AG09309 (cell line): Measurements from ENCODE around the gene MAN1B1.

ENCODE experiments used
- DNase-seq: peaks from one replicate; pipeline ENCODE4 v3.0.0-alpha.2; 2010; ENCODE audit warnings: low read depth
- H3K4me3 ChIP-seq: 2 replicates; pipeline ENCODE4 v1.5.1; 2011; ENCODE audit warnings: mild to moderate bottlenecking, low read depth, low read length, moderate library complexity; ENCODE audit not compliant: control insufficient read depth
- CTCF ChIP-seq: IDR thresholded peaks from 2 replicates; pipeline ENCODE4 v1.5.1; 2011; ENCODE audit warnings: mild to moderate bottlenecking, low read depth, low read length, inconsistent platforms; ENCODE audit not compliant: insufficient read depth, control insufficient read depth; ENCODE audit errors: missing control alignments

The MAN1B1 gene

GRCh38 chr9:137082222-137082924 is 4.4 kb upstream of the MAN1B1 start:
- TF ChIP-seq CTCF: no peak
- no peak overlapping the region for H3K4me3 ChIP-seq
- no peak for DNase-seq

- H3K4me3 ChIP-seq: no peak overlapping the region
- TF ChIP-seq CTCF: no peak
- DNase-seq: no peak
These were observed 3.9 kb upstream of the MAN1B1 start for GRCh38 chr9:137082925-137083290.

GRCh38 chr9:137083394-137084004 is 3.3 kb upstream of the MAN1B1 start:
- peak; percentile 82 for DNase-seq
- H3K4me3 ChIP-seq: no peak overlapping the region
- no peak for TF ChIP-seq CTCF

GRCh38 chr9:137084526-137084925 is 2.3 kb upstream of the MAN1B1 start:
- no peak for DNase-seq
- TF ChIP-seq CTCF: no peak
- no peak overlapping the region for H3K4me3 ChIP-seq

- TF ChIP-seq CTCF: no peak
- DNase-seq: no peak
- peak overlapping the region; percentile 66 for H3K4me3 ChIP-seq
These were observed 760 bp upstream of the MAN1B1 start for GRCh38 chr9:137085920-137086530.

- peak overlapping the region; percentile 66 for H3K4me3 ChIP-seq
- TF ChIP-seq CTCF: no peak
- no peak for DNase-seq
These were observed 682 bp downstream of the MAN1B1 start for GRCh38 chr9:137087409-137087925.
